WTC11 (cell line): ENCODE results near the gene CBX1.

Experiments
- ATF3 ChIP-seq: sonication (generic); formaldehyde crosslinking; conservative IDR thresholded peaks from 2 replicates; pipeline ENCODE4 v1.8.1; 2022; ENCODE audit warnings: mild to moderate bottlenecking, missing genetic modification reagents
- E2F1 ChIP-seq: sonication (generic); formaldehyde crosslinking; IDR thresholded peaks from 2 replicates; pipeline ENCODE4 v1.8.0; 2022; ENCODE audit warnings: mild to moderate bottlenecking, missing genetic modification reagents
- ESRRA ChIP-seq: sonication (generic); formaldehyde crosslinking; IDR thresholded peaks from 2 replicates; pipeline ENCODE4 v1.8.1; 2022; ENCODE audit warnings: mild to moderate bottlenecking, missing genetic modification reagents, borderline replicate concordance
- FOXK1 ChIP-seq: sonication (generic); formaldehyde crosslinking; IDR thresholded peaks from 2 replicates; pipeline ENCODE4 v1.8.0; 2022; ENCODE audit warnings: mild to moderate bottlenecking, moderate library complexity, missing genetic modification reagents
- NFE2L1 ChIP-seq: sonication (generic); formaldehyde crosslinking; IDR thresholded peaks from 2 replicates; pipeline ENCODE4 v1.8.1; 2023; ENCODE audit warnings: missing genetic modification reagents
- NR1H2 ChIP-seq: sonication (generic); formaldehyde crosslinking; IDR thresholded peaks from 2 replicates; pipeline ENCODE4 v1.9.0; 2021; ENCODE audit warnings: mild to moderate bottlenecking, moderate library complexity, missing genetic modification reagents
- TEAD4 ChIP-seq: sonication (generic); formaldehyde crosslinking; IDR thresholded peaks from 2 replicates; pipeline ENCODE4 v1.8.0; 2022; ENCODE audit warnings: mild to moderate bottlenecking, missing genetic modification reagents
- ZNF396 ChIP-seq: fragments of 250-450 bp; sonication (Bioruptor Pico); IDR thresholded peaks from 2 replicates; pipeline ENCODE4 v1.8.0; 2021; ENCODE audit warnings: mild to moderate bottlenecking, moderate library complexity, borderline replicate concordance
- TF ChIP-seq, protein P1 (sequence below): fragments of 200-600 bp; IDR thresholded peaks from 2 replicates; pipeline ENCODE4 v1.8.0; 2022; ENCODE audit warnings: antibody characterized with exemption

DNA sequence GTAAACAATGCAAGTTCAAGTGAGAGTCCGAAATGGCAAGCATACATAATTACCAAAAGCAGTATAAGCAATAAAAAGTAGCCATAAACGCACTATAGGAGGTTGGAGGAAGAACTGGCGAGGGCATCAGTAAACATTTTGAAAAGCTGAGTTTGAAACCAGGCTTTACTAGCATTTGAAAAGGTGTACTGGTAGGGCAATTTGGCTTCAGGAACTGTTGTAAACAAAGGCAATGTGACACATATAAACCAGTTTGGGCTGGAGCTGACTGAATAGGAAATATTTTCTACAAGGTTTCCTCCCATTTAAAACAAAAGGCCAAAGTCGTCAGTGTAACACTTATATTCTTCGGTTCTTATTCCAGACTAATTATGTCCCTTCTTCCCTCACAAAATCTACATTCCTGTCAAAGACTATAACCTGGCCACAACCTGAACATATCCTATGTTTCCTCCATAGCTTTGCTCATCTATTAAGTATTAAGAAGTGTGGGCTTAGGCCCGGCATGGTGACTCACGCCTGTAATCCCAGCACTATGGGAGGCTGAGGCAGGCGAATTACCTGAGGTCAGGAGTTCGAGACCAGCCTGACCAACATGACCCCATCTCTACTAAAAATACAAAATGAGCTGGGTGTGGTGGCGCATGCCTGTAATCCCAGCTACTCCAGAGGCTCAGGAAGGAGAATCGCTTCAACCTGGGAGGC lies 7.8 kb downstream of the CBX1 start:
- TF ChIP-seq FOXK1 (CRISPR knock-in tag) (no peak), ESRRA (CRISPR knock-in tag) (no peak), NR1H2 (CRISPR knock-in tag) (no peak), TEAD4 (CRISPR knock-in tag) (no peak), ATF3 (CRISPR knock-in tag) (no peak), NFE2L1 (no peak), ZNF396 (CRISPR knock-in tag) (no peak), E2F1 (no peak)
- TF ChIP-seq, protein P1, sequence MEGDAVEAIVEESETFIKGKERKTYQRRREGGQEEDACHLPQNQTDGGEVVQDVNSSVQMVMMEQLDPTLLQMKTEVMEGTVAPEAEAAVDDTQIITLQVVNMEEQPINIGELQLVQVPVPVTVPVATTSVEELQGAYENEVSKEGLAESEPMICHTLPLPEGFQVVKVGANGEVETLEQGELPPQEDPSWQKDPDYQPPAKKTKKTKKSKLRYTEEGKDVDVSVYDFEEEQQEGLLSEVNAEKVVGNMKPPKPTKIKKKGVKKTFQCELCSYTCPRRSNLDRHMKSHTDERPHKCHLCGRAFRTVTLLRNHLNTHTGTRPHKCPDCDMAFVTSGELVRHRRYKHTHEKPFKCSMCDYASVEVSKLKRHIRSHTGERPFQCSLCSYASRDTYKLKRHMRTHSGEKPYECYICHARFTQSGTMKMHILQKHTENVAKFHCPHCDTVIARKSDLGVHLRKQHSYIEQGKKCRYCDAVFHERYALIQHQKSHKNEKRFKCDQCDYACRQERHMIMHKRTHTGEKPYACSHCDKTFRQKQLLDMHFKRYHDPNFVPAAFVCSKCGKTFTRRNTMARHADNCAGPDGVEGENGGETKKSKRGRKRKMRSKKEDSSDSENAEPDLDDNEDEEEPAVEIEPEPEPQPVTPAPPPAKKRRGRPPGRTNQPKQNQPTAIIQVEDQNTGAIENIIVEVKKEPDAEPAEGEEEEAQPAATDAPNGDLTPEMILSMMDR: no peak
